Uterus (tissue), 2 donors: ENCODE results near the gene ENOX2.

ENCODE experiments used
- POLR2A ChIP-seq, 2 donors: fragments of 450-650 bp; IDR thresholded peaks; one replicate each; pipeline ENCODE4 v1.6.1; 2016; ENCODE audit warnings: antibody characterized with exemption in 2 of 2, mild to moderate bottlenecking in 1 of 2, moderate library complexity in 1 of 2
- TF ChIP-seq, protein P1 (sequence below), 4 experiments: fragments of 200-600 bp in 2 of 4; fragments of 450-650 bp in 2 of 4; sonication (generic) in 2 of 4; IDR thresholded peaks; one replicate each; pipeline ENCODE4 v1.5.1; 2016 to 2019; ENCODE audit warnings: antibody characterized with exemption in 4 of 4, mild to moderate bottlenecking in 2 of 4, moderate library complexity in 1 of 4

DNA sequence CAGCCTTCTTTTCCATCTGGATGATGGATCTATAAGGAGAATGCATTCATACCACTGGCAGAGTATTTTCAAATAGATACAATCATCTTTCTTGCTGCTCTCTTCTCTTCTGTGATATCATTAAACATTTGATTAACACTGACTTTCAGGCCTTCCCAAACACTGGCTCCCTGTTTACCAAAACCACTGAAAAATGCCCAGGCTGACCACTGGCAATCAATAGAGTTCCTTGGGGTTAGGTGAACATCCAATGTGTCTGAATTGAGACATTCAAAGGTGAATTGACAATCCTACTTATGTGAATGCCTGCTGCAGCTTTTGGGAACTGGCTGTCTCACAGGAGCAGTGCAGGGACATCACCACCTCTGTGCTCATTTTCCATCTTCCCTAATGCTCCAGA, 168.3 kb downstream of the ENOX2 start:
- TF ChIP-seq, protein P1, sequence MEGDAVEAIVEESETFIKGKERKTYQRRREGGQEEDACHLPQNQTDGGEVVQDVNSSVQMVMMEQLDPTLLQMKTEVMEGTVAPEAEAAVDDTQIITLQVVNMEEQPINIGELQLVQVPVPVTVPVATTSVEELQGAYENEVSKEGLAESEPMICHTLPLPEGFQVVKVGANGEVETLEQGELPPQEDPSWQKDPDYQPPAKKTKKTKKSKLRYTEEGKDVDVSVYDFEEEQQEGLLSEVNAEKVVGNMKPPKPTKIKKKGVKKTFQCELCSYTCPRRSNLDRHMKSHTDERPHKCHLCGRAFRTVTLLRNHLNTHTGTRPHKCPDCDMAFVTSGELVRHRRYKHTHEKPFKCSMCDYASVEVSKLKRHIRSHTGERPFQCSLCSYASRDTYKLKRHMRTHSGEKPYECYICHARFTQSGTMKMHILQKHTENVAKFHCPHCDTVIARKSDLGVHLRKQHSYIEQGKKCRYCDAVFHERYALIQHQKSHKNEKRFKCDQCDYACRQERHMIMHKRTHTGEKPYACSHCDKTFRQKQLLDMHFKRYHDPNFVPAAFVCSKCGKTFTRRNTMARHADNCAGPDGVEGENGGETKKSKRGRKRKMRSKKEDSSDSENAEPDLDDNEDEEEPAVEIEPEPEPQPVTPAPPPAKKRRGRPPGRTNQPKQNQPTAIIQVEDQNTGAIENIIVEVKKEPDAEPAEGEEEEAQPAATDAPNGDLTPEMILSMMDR (IDR thresholded peaks at IDR 0.05): no peak
- TF ChIP-seq POLR2A (IDR thresholded peaks at IDR 0.05): no peak
